HepG2 (cell line): Measurements from ENCODE around the gene TMEM143. TPM values are rescaled to one million over a fixed set of nuclear protein-coding genes. Genes with fewer than 3 reads are reported as not detected.

ENCODE experiments used
- DZIP1 ChIP-seq: sonication (generic); formaldehyde crosslinking; IDR thresholded peaks from 2 replicates; pipeline ENCODE4 v1.5.0; 2020; ENCODE audit warnings: mild to moderate bottlenecking, missing genetic modification reagents
- FOXK2 ChIP-seq: fragments of 450-650 bp; IDR thresholded peaks from 2 replicates; pipeline ENCODE4 v1.6.1; 2016
- HDAC2 ChIP-seq: sonication (generic); formaldehyde crosslinking; IDR thresholded peaks from 2 replicates; pipeline ENCODE4 v1.4.0; 2020; ENCODE audit warnings: missing genetic modification reagents
- HHEX ChIP-seq: IDR thresholded peaks from 2 replicates; pipeline ENCODE4 v1.6.1; 2016; ENCODE audit warnings: control low read depth
- HNRNPUL1 ChIP-seq: fragments of 200-400 bp; formaldehyde crosslinking; IDR thresholded peaks from 2 replicates; pipeline ENCODE4 v1.6.1; 2017; ENCODE audit warnings: low read depth, mild to moderate bottlenecking, low read length, moderate library complexity
- MTA1 ChIP-seq: sonication (generic); formaldehyde crosslinking; IDR thresholded peaks from 2 replicates; pipeline ENCODE4 v1.4.0; 2020; ENCODE audit warnings: missing genetic modification reagents, mild to moderate bottlenecking, borderline replicate concordance
- NR2F1 ChIP-seq, 2 experiments: fragments of 450-650 bp in 1 of 2; formaldehyde crosslinking in 1 of 2; IDR thresholded peaks; 2 replicates each; pipeline versions ENCODE4 v1.5.0 to v1.6.1; 2016 to 2020; ENCODE audit warnings: mild to moderate bottlenecking in 1 of 2, missing compliant biosample characterization in 1 of 2, missing genetic modification reagents in 1 of 2, moderate library complexity in 1 of 2
- RELA ChIP-seq: sonication (generic); formaldehyde crosslinking; IDR thresholded peaks from 2 replicates; pipeline ENCODE4 v1.4.0; 2020; ENCODE audit warnings: missing genetic modification reagents
- ZNF253 ChIP-seq: sonication (generic); formaldehyde crosslinking; IDR thresholded peaks from 2 replicates; pipeline ENCODE4 v1.8.0; 2022; ENCODE audit warnings: mild to moderate bottlenecking, missing genetic modification reagents, borderline replicate concordance
- ZNF33B ChIP-seq: sonication (generic); formaldehyde crosslinking; IDR thresholded peaks from 2 replicates; pipeline ENCODE4 v1.5.1; 2020; ENCODE audit warnings: mild to moderate bottlenecking, missing genetic modification reagents
- ZNF350 ChIP-seq: sonication (generic); formaldehyde crosslinking; IDR thresholded peaks from 2 replicates; pipeline ENCODE4 v1.4.0; 2020; ENCODE audit warnings: mild to moderate bottlenecking, low read depth, missing genetic modification reagents, borderline replicate concordance
- ZNF382 ChIP-seq: sonication (generic); formaldehyde crosslinking; IDR thresholded peaks from 2 replicates; pipeline ENCODE4 v1.5.0; 2020; ENCODE audit warnings: missing genetic modification reagents, mild to moderate bottlenecking, borderline replicate concordance
- ZNF552 ChIP-seq: sonication (generic); formaldehyde crosslinking; IDR thresholded peaks from 2 replicates; pipeline ENCODE4 v1.9.0; 2022; ENCODE audit warnings: missing genetic modification reagents, mild to moderate bottlenecking, borderline replicate concordance
- polyA plus RNA-seq, 8 experiments: library from polyadenylated mRNA; depleted of rRNA in 3 of 8; stranded (reverse) in 7 of 8; unstranded in 1 of 8; fragments of >200 nt; fragmentation: Illumina TruSeq in 4 of 8; extraction: Trizol in 4 of 8; gene quantifications; 2 replicates each; pipeline versions ENCODE4 v1.2.1 to v1.2.3, GENCODE V29; 2011 to 2016; ENCODE audit warnings: low read depth in 4 of 8, missing spikeins in 1 of 8, mixed read lengths in 1 of 8; ENCODE audit not compliant: insufficient read depth in 1 of 8
- total RNA-seq, 5 experiments: library from RNA; depleted of rRNA; stranded (reverse); fragments of >200 nt; fragmentation: Illumina TruSeq; extraction: Trizol; gene quantifications; 2 replicates each; pipeline ENCODE4 v1.2.3, GENCODE V29; 2016; ENCODE audit warnings: low read depth in 1 of 5
- TF ChIP-seq, protein P1 (sequence below): sonication (generic); formaldehyde crosslinking; IDR thresholded peaks from 2 replicates; pipeline ENCODE4 v1.4.0; 2020; ENCODE audit warnings: mild to moderate bottlenecking, missing genetic modification reagents
- TF ChIP-seq, protein P2 (sequence below): sonication (generic); formaldehyde crosslinking; IDR thresholded peaks from 2 replicates; pipeline ENCODE4 v1.4.0; 2020; ENCODE audit warnings: missing genetic modification reagents, borderline replicate concordance
- TF ChIP-seq, protein P3 (sequence below): sonication (generic); formaldehyde crosslinking; IDR thresholded peaks from 2 replicates; pipeline ENCODE4 v1.8.0; 2022; ENCODE audit warnings: missing genetic modification reagents, mild to moderate bottlenecking, moderate library complexity, borderline replicate concordance
- TF ChIP-seq, protein P4 (sequence below): sonication (generic); formaldehyde crosslinking; IDR thresholded peaks from 2 replicates; pipeline ENCODE4 v1.9.0; 2021; ENCODE audit warnings: missing genetic modification reagents, mild to moderate bottlenecking, borderline replicate concordance

The TMEM143 gene
- total and polyA plus RNA-seq, 2 of the 13 experiments (the other 11 are each of a cell fraction or from before 2014, with no cell fraction given), result 7.7 to 11.3 TPM

DNA sequence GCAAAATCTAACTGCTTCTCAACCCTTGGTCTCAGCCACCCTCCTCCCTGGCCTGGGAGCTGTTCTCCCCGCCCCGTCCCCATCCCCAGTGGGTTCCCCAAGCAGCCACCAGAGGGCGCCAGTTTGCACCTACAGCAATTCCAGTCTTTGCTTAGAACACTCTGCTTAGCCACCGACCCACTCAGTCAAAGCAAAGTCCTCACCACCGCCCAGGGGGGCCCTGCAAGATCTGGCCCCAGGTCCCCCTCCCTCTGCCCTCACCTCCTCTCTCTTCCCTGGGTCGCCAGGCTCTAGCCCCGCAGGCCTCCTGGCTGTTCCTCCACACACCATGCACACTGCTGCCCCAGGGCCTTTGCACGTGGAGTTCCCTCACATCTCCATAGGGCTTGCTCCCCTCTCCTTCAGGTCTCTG, 12.4 kb downstream of the TMEM143 start (continued):
- TF ChIP-seq DZIP1 (CRISPR knock-in tag), result 0 out of 2 replicates have a peak, but pooled peaks have one; percentile 21
- TF ChIP-seq ZNF350 (CRISPR knock-in tag), result 0 out of 2 replicates have a peak, but pooled peaks have one; percentile 23
- TF ChIP-seq HHEX (CRISPR knock-in tag), result no peak
- no peak for TF ChIP-seq FOXK2
- 0 out of 2 replicates have a peak, but pooled peaks have one; percentile 42 for TF ChIP-seq ZNF33B
- no peak for TF ChIP-seq HNRNPUL1
- TF ChIP-seq, protein P1, sequence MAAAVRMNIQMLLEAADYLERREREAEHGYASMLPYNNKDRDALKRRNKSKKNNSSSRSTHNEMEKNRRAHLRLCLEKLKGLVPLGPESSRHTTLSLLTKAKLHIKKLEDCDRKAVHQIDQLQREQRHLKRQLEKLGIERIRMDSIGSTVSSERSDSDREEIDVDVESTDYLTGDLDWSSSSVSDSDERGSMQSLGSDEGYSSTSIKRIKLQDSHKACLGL (CRISPR knock-in tag), result no peak
- TF ChIP-seq HDAC2 (CRISPR knock-in tag), result 0 out of 2 replicates have a peak, but pooled peaks have one; percentile 25
- TF ChIP-seq ZNF552 (CRISPR knock-in tag), result no peak
- TF ChIP-seq, protein P2, sequence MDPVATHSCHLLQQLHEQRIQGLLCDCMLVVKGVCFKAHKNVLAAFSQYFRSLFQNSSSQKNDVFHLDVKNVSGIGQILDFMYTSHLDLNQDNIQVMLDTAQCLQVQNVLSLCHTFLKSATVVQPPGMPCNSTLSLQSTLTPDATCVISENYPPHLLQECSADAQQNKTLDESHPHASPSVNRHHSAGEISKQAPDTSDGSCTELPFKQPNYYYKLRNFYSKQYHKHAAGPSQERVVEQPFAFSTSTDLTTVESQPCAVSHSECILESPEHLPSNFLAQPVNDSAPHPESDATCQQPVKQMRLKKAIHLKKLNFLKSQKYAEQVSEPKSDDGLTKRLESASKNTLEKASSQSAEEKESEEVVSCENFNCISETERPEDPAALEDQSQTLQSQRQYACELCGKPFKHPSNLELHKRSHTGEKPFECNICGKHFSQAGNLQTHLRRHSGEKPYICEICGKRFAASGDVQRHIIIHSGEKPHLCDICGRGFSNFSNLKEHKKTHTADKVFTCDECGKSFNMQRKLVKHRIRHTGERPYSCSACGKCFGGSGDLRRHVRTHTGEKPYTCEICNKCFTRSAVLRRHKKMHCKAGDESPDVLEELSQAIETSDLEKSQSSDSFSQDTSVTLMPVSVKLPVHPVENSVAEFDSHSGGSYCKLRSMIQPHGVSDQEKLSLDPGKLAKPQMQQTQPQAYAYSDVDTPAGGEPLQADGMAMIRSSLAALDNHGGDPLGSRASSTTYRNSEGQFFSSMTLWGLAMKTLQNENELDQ (CRISPR knock-in tag), result no peak
- no peak for TF ChIP-seq RELA
- TF ChIP-seq, protein P3, sequence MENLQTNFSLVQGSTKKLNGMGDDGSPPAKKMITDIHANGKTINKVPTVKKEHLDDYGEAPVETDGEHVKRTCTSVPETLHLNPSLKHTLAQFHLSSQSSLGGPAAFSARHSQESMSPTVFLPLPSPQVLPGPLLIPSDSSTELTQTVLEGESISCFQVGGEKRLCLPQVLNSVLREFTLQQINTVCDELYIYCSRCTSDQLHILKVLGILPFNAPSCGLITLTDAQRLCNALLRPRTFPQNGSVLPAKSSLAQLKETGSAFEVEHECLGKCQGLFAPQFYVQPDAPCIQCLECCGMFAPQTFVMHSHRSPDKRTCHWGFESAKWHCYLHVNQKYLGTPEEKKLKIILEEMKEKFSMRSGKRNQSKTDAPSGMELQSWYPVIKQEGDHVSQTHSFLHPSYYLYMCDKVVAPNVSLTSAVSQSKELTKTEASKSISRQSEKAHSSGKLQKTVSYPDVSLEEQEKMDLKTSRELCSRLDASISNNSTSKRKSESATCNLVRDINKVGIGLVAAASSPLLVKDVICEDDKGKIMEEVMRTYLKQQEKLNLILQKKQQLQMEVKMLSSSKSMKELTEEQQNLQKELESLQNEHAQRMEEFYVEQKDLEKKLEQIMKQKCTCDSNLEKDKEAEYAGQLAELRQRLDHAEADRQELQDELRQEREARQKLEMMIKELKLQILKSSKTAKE (CRISPR knock-in tag), result no peak
- TF ChIP-seq, protein P4, sequence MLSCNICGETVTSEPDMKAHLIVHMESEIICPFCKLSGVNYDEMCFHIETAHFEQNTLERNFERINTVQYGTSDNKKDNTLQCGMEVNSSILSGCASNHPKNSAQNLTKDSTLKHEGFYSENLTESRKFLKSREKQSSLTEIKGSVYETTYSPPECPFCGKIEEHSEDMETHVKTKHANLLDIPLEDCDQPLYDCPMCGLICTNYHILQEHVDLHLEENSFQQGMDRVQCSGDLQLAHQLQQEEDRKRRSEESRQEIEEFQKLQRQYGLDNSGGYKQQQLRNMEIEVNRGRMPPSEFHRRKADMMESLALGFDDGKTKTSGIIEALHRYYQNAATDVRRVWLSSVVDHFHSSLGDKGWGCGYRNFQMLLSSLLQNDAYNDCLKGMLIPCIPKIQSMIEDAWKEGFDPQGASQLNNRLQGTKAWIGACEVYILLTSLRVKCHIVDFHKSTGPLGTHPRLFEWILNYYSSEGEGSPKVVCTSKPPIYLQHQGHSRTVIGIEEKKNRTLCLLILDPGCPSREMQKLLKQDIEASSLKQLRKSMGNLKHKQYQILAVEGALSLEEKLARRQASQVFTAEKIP (CRISPR knock-in tag), result no peak
- TF ChIP-seq MTA1, result peak; percentile 29; the same call in 1 of the 2 replicates
- TF ChIP-seq ZNF382, result no peak
- TF ChIP-seq ZNF253, result no peak
- TF ChIP-seq NR2F1 (CRISPR knock-in tag; IDR thresholded peaks at IDR 0.05), result no peak
